Coronary artery (tissue), 2 donors: ENCODE data around the gene TLK1.

ENCODE experiments used
- DNase-seq: peaks from one replicate; pipeline ENCODE4 v3.0.0-alpha.2; 2017; ENCODE audit warnings: low spot score
- H3K27ac ChIP-seq, 2 donors: fragments of 200-600 bp; sonication (generic); one replicate each; pipeline ENCODE4 v1.5.1; 2016 to 2019
- H3K4me3 ChIP-seq: fragments of 200-600 bp; sonication (generic); 2 replicates; pipeline ENCODE4 v1.5.1; 2016; ENCODE audit warnings: mild to moderate bottlenecking, moderate library complexity
- TF ChIP-seq, protein P1 (sequence below): fragments of 200-600 bp; sonication (generic); IDR thresholded peaks from one replicate; pipeline ENCODE4 v1.5.1; 2019; ENCODE audit warnings: antibody characterized with exemption

Gene TLK1

GRCh38 chr2:171201271-171201670 lies 40.6 kb upstream of the TLK1 start:
- no peak for DNase-seq
- Histone ChIP-seq H3K27ac (no peak overlapping the region), H3K4me3 (no peak overlapping the region)
- TF ChIP-seq, protein P1, sequence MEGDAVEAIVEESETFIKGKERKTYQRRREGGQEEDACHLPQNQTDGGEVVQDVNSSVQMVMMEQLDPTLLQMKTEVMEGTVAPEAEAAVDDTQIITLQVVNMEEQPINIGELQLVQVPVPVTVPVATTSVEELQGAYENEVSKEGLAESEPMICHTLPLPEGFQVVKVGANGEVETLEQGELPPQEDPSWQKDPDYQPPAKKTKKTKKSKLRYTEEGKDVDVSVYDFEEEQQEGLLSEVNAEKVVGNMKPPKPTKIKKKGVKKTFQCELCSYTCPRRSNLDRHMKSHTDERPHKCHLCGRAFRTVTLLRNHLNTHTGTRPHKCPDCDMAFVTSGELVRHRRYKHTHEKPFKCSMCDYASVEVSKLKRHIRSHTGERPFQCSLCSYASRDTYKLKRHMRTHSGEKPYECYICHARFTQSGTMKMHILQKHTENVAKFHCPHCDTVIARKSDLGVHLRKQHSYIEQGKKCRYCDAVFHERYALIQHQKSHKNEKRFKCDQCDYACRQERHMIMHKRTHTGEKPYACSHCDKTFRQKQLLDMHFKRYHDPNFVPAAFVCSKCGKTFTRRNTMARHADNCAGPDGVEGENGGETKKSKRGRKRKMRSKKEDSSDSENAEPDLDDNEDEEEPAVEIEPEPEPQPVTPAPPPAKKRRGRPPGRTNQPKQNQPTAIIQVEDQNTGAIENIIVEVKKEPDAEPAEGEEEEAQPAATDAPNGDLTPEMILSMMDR, result no peak

GRCh38 chr2:171200469-171200868 lies 39.8 kb upstream of the TLK1 start:
- Histone ChIP-seq H3K27ac (no peak overlapping the region), H3K4me3 (no peak overlapping the region)
- DNase-seq, result no peak
- TF ChIP-seq, protein P1, result no peak

GRCh38 chr2:171191021-171191420 lies 30.3 kb upstream of the TLK1 start:
- no peak overlapping the region for H3K27ac ChIP-seq
- no peak overlapping the region for H3K4me3 ChIP-seq
- no peak for DNase-seq
- TF ChIP-seq, protein P1, result no peak

- Histone ChIP-seq H3K4me3 (no peak overlapping the region), H3K27ac (no peak overlapping the region)
- no peak for DNase-seq
- TF ChIP-seq, protein P1, result no peak
Measured at GRCh38 chr2:171187819-171188218, 27.1 kb upstream of the TLK1 start.

GRCh38 chr2:171187177-171187576 lies 26.5 kb upstream of the TLK1 start:
- H3K4me3 ChIP-seq, result no peak overlapping the region
- no peak overlapping the region for H3K27ac ChIP-seq
- TF ChIP-seq, protein P1, result no peak
- no peak for DNase-seq

DNA sequence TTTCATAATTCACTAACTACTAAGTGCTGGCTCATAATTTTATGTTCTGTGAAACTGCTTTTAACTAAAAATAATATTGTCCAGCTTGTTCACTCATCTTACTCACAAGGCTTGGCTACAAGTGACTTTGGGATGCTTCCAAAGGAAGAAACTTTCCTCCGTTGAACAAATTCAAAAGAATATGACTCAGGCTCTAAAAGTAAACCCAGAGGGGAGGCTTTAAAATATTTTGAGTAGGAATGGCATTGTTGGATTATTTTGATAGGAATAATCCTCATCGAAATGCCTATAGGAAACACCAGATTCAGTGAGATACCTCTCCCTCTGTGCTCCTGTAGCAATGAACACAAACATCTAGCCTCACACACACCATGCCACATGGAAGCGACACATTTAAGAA lies 25.2 kb upstream of the TLK1 start:
- Histone ChIP-seq H3K4me3 (no peak overlapping the region), H3K27ac (no peak overlapping the region)
- no peak for DNase-seq
- TF ChIP-seq, protein P1, result no peak

DNA sequence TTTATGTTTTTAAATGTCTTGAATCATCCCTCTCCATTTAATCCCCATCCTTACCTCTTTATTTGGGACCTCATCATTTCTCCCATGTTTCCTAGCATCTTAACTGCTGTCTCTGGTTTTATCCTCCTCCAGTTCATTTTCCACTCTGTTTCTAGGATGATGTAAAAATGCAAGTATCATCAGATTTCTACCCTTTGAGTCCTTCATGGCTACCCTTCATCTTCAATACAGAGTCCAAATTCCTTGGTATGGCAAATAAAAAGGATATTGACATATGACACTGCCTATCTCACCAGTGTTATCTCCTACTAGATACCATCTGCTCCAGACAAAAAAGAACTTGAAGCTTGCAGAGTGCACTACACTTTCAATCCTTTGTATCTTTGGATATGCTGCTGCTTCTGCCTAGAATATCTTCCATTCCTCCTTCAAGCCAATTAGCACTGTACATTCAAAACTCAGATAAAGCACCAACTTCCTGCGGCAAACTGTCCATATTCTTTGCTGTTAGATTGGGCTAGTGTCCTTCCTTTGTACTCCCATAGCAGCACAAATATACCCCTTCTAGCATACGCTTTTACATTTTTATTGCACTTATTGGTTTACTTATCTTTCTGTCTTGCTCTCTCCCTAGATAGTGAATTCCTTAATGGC lies 24.6 kb upstream of the TLK1 start:
- DNase-seq, result no peak
- Histone ChIP-seq H3K27ac (no peak overlapping the region), H3K4me3 (no peak overlapping the region)
- TF ChIP-seq, protein P1, result no peak
